Endothelial cell of umbilical vein (primary cell): ENCODE measurements around the gene MPC1L. TPM values are rescaled to one million over a fixed set of nuclear protein-coding genes. Genes with fewer than 3 reads are reported as not detected.

Experiments
- BruUV-seq: library from RNA; stranded (reverse); fragments of 400-500 nt; replicated peaks from 2 replicates; lab custom pipeline; 2021; lab: Mats Ljungman, UMichigan
- CTCF ChIA-PET: fragments of 300-600, 350-600 bp; sonication (Branson Sonifier 250); formaldehyde crosslinking; loops from one replicate; lab custom pipeline; 2021; ENCODE audit warnings: antibody characterized with exemption, inconsistent platforms; lab: Charles Lee
- POLR2A ChIA-PET: fragments of 300-600, 350-600 bp; sonication (Branson Sonifier 250); formaldehyde crosslinking; loops from one replicate; lab custom pipeline; 2021; ENCODE audit warnings: antibody characterized with exemption, inconsistent platforms; lab: Charles Lee
- DNase-seq: peaks from one replicate; pipeline ENCODE4 v3.0.0-alpha.2; 2011; ENCODE audit warnings: low read depth, low spot score
- FAIRE-seq: peaks from 2 replicates; lab custom pipeline; 2011; peaks lifted over from hg19 to GRCh38; lab: Jason Lieb, UNC
- H2AFZ ChIP-seq: 2 replicates; pipeline ENCODE4 v1.6.0; 2012; ENCODE audit warnings: low read depth, low read length, control low read depth, inconsistent platforms
- H3K27ac ChIP-seq: 2 replicates; pipeline ENCODE4 v1.5.1; 2011; ENCODE audit warnings: low read depth, mild to moderate bottlenecking, control low read depth, low read length, moderate library complexity; ENCODE audit not compliant: insufficient read depth
- H3K27me3 ChIP-seq, 2 experiments: 2 replicates each; pipeline versions ENCODE4 v1.6.0 to v1.6.1; 2011; ENCODE audit warnings: low read length in 2 of 2, mixed read lengths in 1 of 2; ENCODE audit not compliant: control insufficient read depth in 2 of 2, insufficient read depth in 2 of 2
- H3K36me3 ChIP-seq, 2 experiments: 2 replicates in 1 of 2; 3 replicates in 1 of 2; pipeline ENCODE4 v1.5.1; 2011; ENCODE audit warnings: low read length in 2 of 2, mild to moderate bottlenecking in 1 of 2, moderate library complexity in 1 of 2; ENCODE audit not compliant: control insufficient read depth in 2 of 2, insufficient read depth in 2 of 2; ENCODE audit errors: extremely low read depth in 1 of 2
- H3K4me1 ChIP-seq: 3 replicates; pipeline ENCODE4 v1.5.1; 2011; ENCODE audit warnings: mild to moderate bottlenecking, low read length; ENCODE audit not compliant: control insufficient read depth, insufficient read depth; ENCODE audit errors: extremely low read depth
- H3K4me2 ChIP-seq: 2 replicates; pipeline ENCODE4 v1.6.1; 2011; ENCODE audit warnings: low read length, control low read depth, mixed read lengths; ENCODE audit not compliant: insufficient read depth
- H3K4me3 ChIP-seq, 3 experiments: fragments of 200-600 bp in 1 of 3; sonication (generic), shearing (Covaris generic) in 1 of 3; replicated peaks in 1 of 3; 2 replicates each; pipeline ENCODE4 v1.5.1; 2011 to 2016; ENCODE audit warnings: control low read depth in 3 of 3, low read length in 3 of 3, mild to moderate bottlenecking in 2 of 3, inconsistent platforms in 1 of 3, low read depth in 1 of 3, moderate library complexity in 1 of 3; ENCODE audit not compliant: insufficient read depth in 1 of 3
- H3K79me2 ChIP-seq: 2 replicates; pipeline ENCODE4 v1.6.0; 2012; ENCODE audit warnings: low read length, inconsistent platforms; ENCODE audit not compliant: control insufficient read depth, insufficient read depth
- H3K9ac ChIP-seq: replicated peaks from 2 replicates; pipeline ENCODE3; 2011; ENCODE audit warnings: low read length, control low read depth; ENCODE audit not compliant: insufficient read depth; ENCODE audit errors: extremely low read depth
- H3K9me1 ChIP-seq: replicated peaks from 3 replicates; pipeline ENCODE4 v1.6.0; 2011; ENCODE audit warnings: mild to moderate bottlenecking, low read length; ENCODE audit not compliant: control insufficient read depth, insufficient read depth; ENCODE audit errors: extremely low read depth
- H3K9me3 ChIP-seq: replicated peaks from 2 replicates; pipeline ENCODE4 v1.5.1; 2012; ENCODE audit warnings: low read length, inconsistent platforms; ENCODE audit not compliant: control insufficient read depth, insufficient read depth
- H4K20me1 ChIP-seq: replicated peaks from 2 replicates; pipeline ENCODE3; 2011; ENCODE audit warnings: mild to moderate bottlenecking, low read length; ENCODE audit not compliant: control insufficient read depth, insufficient read depth; ENCODE audit errors: extremely low read depth
- CTCF ChIP-seq, 2 donors: IDR thresholded peaks; 1 replicate in 1 of 2; 2 replicates in 1 of 2; pipeline ENCODE4 v1.5.1; 2011; ENCODE audit warnings: low read length in 2 of 2, mild to moderate bottlenecking in 2 of 2, moderate library complexity in 2 of 2, control low read depth in 1 of 2, inconsistent platforms in 1 of 2, low read depth in 1 of 2; ENCODE audit not compliant: insufficient read depth in 1 of 2; ENCODE audit errors: extremely low read depth in 1 of 2
- EZH2 ChIP-seq: IDR thresholded peaks from 2 replicates; pipeline ENCODE4 v1.6.1; 2012; ENCODE audit warnings: borderline replicate concordance, low read depth, mild to moderate bottlenecking, moderate library complexity, low read length, inconsistent platforms; ENCODE audit not compliant: severe bottlenecking
- GATA2 ChIP-seq: IDR thresholded peaks from 2 replicates; pipeline ENCODE4 v1.7.0; 2011; ENCODE audit warnings: low read depth, mild to moderate bottlenecking, moderate library complexity, mixed read lengths, low read length; ENCODE audit not compliant: insufficient read length, insufficient read depth
- JUN ChIP-seq: IDR thresholded peaks from 2 replicates; pipeline ENCODE4 v1.6.1; 2011; ENCODE audit warnings: borderline replicate concordance, low read depth; ENCODE audit not compliant: insufficient read length, insufficient read depth
- POLR2A ChIP-seq: IDR thresholded peaks from 2 replicates; pipeline ENCODE4 v1.6.1; 2012; ENCODE audit warnings: low read depth, mild to moderate bottlenecking, control low read depth, low read length
- dilution Hi-C: fragments of 300-500 bp; cut with MboI; formaldehyde crosslinking; loops from one replicate; pipeline ENCODE4 v1.15.0; 2019; ENCODE audit warnings: low sequenced_read_pairs; ENCODE audit not compliant: extremely low pct_ligation_motif_present
- intact Hi-C: fragments of 100-400 bp; cut with micrococcal nuclease; formaldehyde crosslinking; loops from one replicate; pipeline ENCODE4 v1.10.0; 2022
- polyA plus RNA-seq, 4 experiments: library from polyadenylated mRNA; depleted of rRNA in 3 of 4; stranded (reverse) in 3 of 4; unstranded in 1 of 4; fragments of >200 nt; gene quantifications; 2 replicates each; pipeline versions ENCODE4 v1.2.1 to v1.2.3, GENCODE V29; 2011 to 2012; ENCODE audit warnings: missing spikeins in 1 of 4
- total RNA-seq: library from RNA; stranded (reverse); gene quantifications from 2 replicates; pipeline ENCODE4 v1.2.3, GENCODE V29; 2021

MPC1L gene
- total and polyA plus RNA-seq, 2 donors (not counting 3 experiments of a cell fraction or from before 2014, with no cell fraction given): 0.19 TPM; not detected in 1

GRCh38 chrX:40576291-40576690 is 46.9 kb upstream of the MPC1L start:
- no peak overlapping the region for H3K4me2 ChIP-seq
- peaks cover 3% of the 10 kb centered on the region for H3K4me1 ChIP-seq
- POLR2A ChIA-PET: no interaction called here
- H4K20me1 ChIP-seq: no peaks in the 10 kb centered on the region
- no peak overlapping the region for H3K4me3 ChIP-seq
- H2AFZ ChIP-seq: no peak overlapping the region
- no peaks in the 10 kb centered on the region for H3K9me1 ChIP-seq
- H3K27ac ChIP-seq: no peak overlapping the region
- TF ChIP-seq CTCF (IDR thresholded peaks at IDR 0.05; ENCODE audit: extremely low read depth in 1 of 2, insufficient read depth in 1 of 2, low read depth in 1 of 2, low read length in 2 of 2) (no peak), EZH2 (no peak), POLR2A (no peak), GATA2 (no peak), JUN (no peak)
- H3K79me2 ChIP-seq: peaks cover under 1% of the 10 kb centered on the region
- H3K9me3 ChIP-seq: no peaks in the 10 kb centered on the region
- CTCF ChIA-PET: no interaction called here
- H3K27me3 ChIP-seq: no peaks in the 10 kb centered on the region
- DNase-seq (no peak), FAIRE-seq (no peak)
- intact Hi-C loops: no loop called here
- no peak overlapping the region for H3K9ac ChIP-seq
- dilution Hi-C loops: no loop called here
- BruUV-seq: no TSS peak
- no peaks in the 10 kb centered on the region for H3K36me3 ChIP-seq
